HS-27A (cell line): ENCODE results near the gene MYO15A.

Experiments used
- DNase-seq: peaks from one replicate; pipeline ENCODE4 v3.0.0-alpha.2; 2012; ENCODE audit warnings: low read depth, missing footprints

MYO15A gene

DNA sequence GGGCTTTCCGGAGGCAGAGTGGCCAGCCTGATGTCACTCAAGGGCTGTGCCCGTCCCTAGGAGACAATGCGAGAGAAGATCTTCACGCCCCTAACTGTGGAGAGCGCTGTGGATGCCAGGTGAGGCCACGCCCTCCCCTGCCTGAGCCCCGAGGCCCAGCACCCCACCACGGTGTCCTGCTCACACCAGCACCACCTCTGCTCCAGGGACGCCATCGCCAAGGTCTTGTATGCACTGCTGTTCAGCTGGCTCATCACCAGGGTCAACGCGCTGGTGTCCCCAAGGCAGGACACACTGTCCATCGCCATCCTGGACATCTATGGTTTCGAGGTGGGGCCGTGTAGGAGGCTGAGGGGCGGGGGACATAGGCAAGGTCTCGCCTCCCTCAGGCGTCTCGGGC, 27.8 kb downstream of the MYO15A start:
- no peak for DNase-seq

- no peak for DNase-seq
These were observed 29.7 kb downstream of the MYO15A start for GRCh38 chr17:18138065-18138749.

- DNase-seq = no peak
These were observed 30.5 kb downstream of the MYO15A start for GRCh38 chr17:18139092-18139491.

DNA sequence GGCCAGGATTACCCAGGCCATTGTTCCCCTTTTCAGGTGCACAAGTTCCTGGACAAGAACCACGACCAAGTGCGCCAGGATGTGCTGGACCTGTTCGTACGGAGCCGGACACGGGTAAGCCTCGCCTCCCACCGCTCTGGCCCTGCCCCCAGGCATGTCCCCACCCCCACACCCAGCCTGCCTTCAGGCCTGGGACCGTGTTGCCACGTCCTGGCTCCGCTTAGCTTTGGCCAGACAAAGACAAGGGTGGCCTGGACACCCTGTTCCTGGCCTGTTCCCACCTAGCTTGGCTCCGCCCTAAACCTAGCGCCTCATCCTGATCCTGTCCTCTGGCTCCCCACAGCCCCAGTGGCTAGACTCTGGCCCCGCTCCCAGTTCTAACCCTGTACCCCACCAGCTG, 30.9 kb downstream of the MYO15A start:
- no peak for DNase-seq

DNA sequence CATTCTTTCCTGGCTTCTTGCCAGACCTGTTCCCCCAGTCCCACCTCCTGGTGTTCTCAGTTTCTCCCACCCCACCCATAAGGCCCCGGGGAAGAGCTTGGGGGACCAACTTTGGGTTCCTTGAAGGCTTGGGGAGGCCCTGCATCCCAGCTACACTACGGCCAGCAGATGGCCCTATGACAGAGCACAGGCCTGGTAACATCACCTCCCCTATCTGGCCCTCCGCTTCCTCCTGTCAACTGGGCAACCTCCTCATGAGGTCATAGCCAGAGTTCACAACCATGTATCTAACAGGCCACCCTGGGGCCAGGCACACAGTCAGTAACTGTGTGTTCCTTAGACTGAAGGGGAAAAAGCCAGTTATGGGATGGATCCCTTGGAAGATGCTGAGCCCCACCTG, 31.4 kb downstream of the MYO15A start:
- no peak for DNase-seq

GRCh38 chr17:18140648-18141047, 32.1 kb downstream of the MYO15A start:
- DNase-seq = no peak

- DNase-seq = peak; percentile 51
These were observed 32.8 kb downstream of the MYO15A start for GRCh38 chr17:18141210-18141803.

GRCh38 chr17:18142417-18142816, 33.9 kb downstream of the MYO15A start:
- no peak for DNase-seq

- no peak for DNase-seq
These were observed 34.7 kb downstream of the MYO15A start for GRCh38 chr17:18143044-18143936.

- no peak for DNase-seq
These were observed 35.7 kb downstream of the MYO15A start for GRCh38 chr17:18144261-18144660.

DNA sequence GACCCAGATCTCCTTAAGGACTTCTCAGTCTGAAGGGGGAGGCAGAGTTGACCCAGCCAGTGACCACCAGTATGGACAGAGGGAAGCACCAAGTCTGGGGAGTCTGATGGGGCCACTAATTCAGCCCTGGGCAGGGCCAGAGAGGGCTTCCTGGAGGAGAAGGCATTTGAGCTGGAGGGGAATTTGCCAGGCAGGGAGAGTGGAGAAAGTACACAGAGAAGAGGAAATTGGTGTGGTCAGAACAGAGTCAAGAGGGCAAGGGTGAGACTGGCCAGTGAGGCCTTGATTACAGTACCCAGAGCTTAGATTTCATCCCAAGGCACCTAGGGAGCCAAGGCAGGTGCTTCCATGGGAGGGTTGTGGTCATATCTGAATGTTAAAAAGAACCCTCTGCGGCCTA, 36.3 kb downstream of the MYO15A start:
- no peak for DNase-seq

DNA sequence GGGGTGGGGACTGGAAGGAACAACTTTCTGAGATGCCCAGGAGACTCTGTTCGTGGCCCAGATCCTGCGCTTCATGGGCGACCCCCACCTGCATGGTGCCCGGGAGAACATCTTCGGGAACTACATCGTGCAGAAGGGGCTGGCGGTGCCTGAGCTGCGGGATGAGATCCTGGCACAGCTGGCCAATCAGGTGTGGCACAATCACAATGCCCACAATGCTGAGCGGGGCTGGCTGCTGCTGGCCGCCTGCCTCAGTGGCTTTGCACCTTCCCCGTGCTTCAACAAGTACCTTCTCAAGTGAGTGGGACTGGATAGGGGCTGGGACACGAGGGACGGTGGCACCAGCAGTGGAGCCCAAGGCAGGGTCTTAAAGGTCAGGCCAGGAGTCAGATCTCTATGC, 37.3 kb downstream of the MYO15A start:
- no peak for DNase-seq

DNA sequence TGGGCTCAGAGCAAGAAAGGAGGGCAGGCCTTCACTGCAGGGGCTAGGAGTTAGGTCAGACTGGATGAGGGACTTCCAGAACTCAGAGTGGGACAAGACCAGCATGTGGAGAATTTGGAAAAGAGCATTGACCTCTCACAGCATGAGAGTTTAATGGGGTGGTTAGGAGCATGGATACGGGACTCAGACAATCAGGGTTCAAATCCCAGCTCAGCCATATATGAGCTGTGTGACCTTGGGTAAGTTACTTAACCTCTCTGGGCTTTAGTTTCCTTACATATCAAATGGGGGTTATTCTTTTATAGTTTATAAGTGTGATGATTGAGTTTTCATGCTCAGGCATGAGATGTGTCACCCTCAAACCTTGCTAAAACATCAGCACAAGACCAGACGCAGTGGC, 37.7 kb downstream of the MYO15A start:
- no peak for DNase-seq

GRCh38 chr17:18146980-18147379, 38.4 kb downstream of the MYO15A start:
- no peak for DNase-seq

DNA sequence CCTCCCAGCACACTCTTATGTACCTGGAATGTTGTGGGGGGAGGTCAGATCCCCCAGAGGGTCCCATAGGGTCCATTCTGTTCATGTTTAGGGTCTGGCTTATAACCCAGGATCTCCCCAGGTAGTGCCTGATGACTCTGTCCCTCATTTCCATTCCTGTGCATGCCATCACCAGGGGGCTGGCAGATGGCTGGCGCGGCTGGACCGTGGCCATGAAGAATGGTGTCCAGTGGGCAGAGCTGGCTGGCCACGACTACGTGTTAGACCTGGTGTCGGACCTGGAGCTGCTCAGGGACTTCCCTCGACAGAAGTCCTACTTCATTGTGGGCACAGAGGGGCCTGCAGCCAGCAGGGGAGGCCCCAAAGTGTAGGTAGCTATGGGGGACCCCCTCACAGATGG, 40.0 kb downstream of the MYO15A start:
- no peak for DNase-seq

DNA sequence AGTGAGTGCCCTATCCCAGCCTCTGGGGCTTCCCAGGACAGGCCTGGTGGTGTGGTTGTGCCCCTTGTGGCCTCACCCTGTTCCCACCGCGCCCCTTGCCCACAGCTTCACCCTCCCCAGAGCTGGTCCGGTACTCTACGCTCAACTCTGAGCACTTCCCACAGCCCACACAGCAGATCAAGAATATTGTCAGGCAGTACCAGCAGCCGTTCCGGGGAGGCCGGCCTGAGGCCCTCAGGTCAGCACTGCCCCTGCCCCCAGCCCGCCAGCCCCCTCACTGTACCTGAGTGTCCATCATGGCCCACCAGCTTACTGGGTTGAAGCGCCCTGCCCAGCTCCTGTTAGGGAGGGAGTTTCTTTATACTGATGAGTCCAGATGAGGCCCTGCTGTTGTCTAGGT, 42.7 kb downstream of the MYO15A start:
- DNase-seq = no peak

DNA sequence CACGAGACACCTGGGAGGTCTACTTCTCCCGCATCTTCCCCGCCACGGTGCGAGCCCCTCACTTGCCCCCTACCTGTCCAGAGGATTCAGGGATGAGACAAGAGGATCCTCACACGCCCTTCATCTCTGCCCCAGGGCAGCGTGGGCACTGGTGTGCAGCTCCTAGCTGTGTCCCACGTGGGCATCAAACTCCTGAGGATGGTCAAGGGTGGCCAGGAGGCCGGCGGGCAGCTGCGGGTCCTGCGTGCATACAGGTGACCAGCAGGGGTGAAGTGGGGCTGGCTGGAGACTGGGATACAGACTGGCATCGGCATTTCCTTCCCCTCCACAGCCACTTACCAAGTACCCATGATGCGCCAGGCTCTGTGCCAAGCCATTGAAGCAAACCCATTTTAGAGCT, 46.6 kb downstream of the MYO15A start:
- no peak for DNase-seq

- no peak for DNase-seq
These were observed 47.8 kb downstream of the MYO15A start for GRCh38 chr17:18156171-18156975.

DNA sequence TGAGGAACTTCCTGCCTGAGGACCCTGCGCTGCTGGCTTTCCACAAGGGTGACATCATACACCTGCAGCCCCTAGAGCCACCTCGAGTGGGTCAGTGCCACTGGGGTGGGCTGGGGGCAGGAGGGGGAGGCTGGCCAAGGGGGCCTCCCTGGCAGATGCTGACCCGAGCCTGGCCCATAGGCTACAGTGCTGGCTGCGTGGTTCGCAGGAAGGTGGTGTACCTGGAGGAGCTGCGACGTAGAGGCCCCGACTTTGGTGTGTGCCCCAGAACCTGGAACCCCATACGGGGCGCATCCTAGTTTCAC, 48.4 kb downstream of the MYO15A start:
- no peak for DNase-seq

- DNase-seq = no peak
These were observed 48.9 kb downstream of the MYO15A start for GRCh38 chr17:18157354-18157985.

- DNase-seq = peak; percentile 36
These were observed 49.6 kb downstream of the MYO15A start for GRCh38 chr17:18158022-18158600.
